CD14-positive monocyte (primary cell): Measurements from ENCODE around the gene SETD3. TPM values are rescaled to one million over a fixed set of nuclear protein-coding genes. Genes with fewer than 3 reads are reported as not detected.
"Not testable (repeated sequence)": the region's sequence is repeated elsewhere in the genome, so short reads cannot be mapped to it uniquely, and the experiment has no call there.

Experiments
- DNase-seq, 3 donors: peaks; one replicate each; pipeline ENCODE4 v3.0.0-alpha.2; 2011 to 2022
- H2AFZ ChIP-seq: 2 replicates; pipeline ENCODE4 v1.6.0; 2012; ENCODE audit warnings: mild to moderate bottlenecking, low read depth, low read length, inconsistent platforms; ENCODE audit not compliant: insufficient read depth, poor library complexity, severe bottlenecking
- H3K27ac ChIP-seq, 2 donors: 1 replicate in 1 of 2; 2 replicates in 1 of 2; pipeline ENCODE4 v1.5.1; 2012 to 2013; ENCODE audit warnings: low read length in 2 of 2, control low read depth in 1 of 2, inconsistent platforms in 1 of 2, low read depth in 1 of 2, mild to moderate bottlenecking in 1 of 2
- H3K27me3 ChIP-seq, 2 donors: one replicate each; pipeline versions ENCODE4 v1.6.0 to v1.6.1; 2011 to 2013; ENCODE audit warnings: low read length in 2 of 2; ENCODE audit not compliant: control insufficient read depth in 2 of 2, insufficient read depth in 2 of 2
- H3K36me3 ChIP-seq, 2 donors: replicated peaks in 1 of 2; 1 replicate in 1 of 2; 2 replicates in 1 of 2; pipeline versions ENCODE4 v1.5.1 to v1.6.1; 2012 to 2013; ENCODE audit warnings: low read length in 2 of 2, control low read depth in 1 of 2, inconsistent platforms in 1 of 2, mild to moderate bottlenecking in 1 of 2; ENCODE audit not compliant: insufficient read depth in 2 of 2, control insufficient read depth in 1 of 2
- H3K4me1 ChIP-seq, 2 donors: 1 replicate in 1 of 2; 2 replicates in 1 of 2; pipeline versions ENCODE4 v1.5.1 to v1.6.1; 2012 to 2013; ENCODE audit warnings: low read length in 2 of 2, control low read depth in 1 of 2, inconsistent platforms in 1 of 2, mild to moderate bottlenecking in 1 of 2, moderate library complexity in 1 of 2; ENCODE audit not compliant: insufficient read depth in 2 of 2, control insufficient read depth in 1 of 2
- H3K4me2 ChIP-seq: replicated peaks from 2 replicates; pipeline ENCODE3; 2012; ENCODE audit warnings: low read length, moderate library complexity, mild to moderate bottlenecking; ENCODE audit not compliant: poor library complexity, severe bottlenecking; ENCODE audit errors: extremely low read depth
- H3K4me3 ChIP-seq, 3 experiments: fragments of 200-600 bp in 1 of 3; sonication (generic) in 1 of 3; replicated peaks in 1 of 3; 1 replicate in 2 of 3; 2 replicates in 1 of 3; pipeline ENCODE4 v1.5.1; 2011 to 2013; ENCODE audit warnings: low read length in 3 of 3, mild to moderate bottlenecking in 3 of 3, control low read depth in 2 of 3, low read depth in 2 of 3, inconsistent platforms in 1 of 3, moderate library complexity in 1 of 3
- H3K79me2 ChIP-seq: 2 replicates; pipeline ENCODE4 v1.6.0; 2012; ENCODE audit warnings: mild to moderate bottlenecking, control low read depth, inconsistent platforms, low read length, moderate library complexity; ENCODE audit not compliant: insufficient read depth
- H3K9ac ChIP-seq: 2 replicates; pipeline ENCODE4 v1.6.0; 2017; ENCODE audit warnings: low read length, mild to moderate bottlenecking; ENCODE audit not compliant: insufficient read depth, poor library complexity, severe bottlenecking
- H3K9me3 ChIP-seq, 2 donors: replicated peaks in 1 of 2; 1 replicate in 1 of 2; 2 replicates in 1 of 2; pipeline versions ENCODE4 v1.5.1 to v1.6.1; 2012 to 2013; ENCODE audit warnings: low read length in 2 of 2, control low read depth in 1 of 2; ENCODE audit not compliant: control insufficient read depth in 1 of 2, insufficient read depth in 1 of 2
- H4K20me1 ChIP-seq: 2 replicates; pipeline ENCODE4 v1.6.0; 2012; ENCODE audit warnings: mild to moderate bottlenecking, low read length, control low read depth, moderate library complexity; ENCODE audit not compliant: insufficient read depth
- H3K27ac Mint-ChIP-seq, 7 donors: one replicate each; pipeline ENCODE4 v1.8.0; 2020; ENCODE audit warnings: mild to moderate bottlenecking in 7 of 7, mixed read lengths in 7 of 7, moderate library complexity in 6 of 7, inconsistent platforms in 2 of 7
- H3K27me3 Mint-ChIP-seq, 3 donors: one replicate each; pipeline ENCODE4 v1.8.0; 2021 to 2022; ENCODE audit warnings: low read depth in 3 of 3, mild to moderate bottlenecking in 3 of 3, mixed read lengths in 3 of 3, moderate library complexity in 3 of 3, inconsistent platforms in 1 of 3
- H3K36me3 Mint-ChIP-seq, 2 donors: one replicate each; pipeline ENCODE4 v1.8.0; 2020; ENCODE audit warnings: mixed read lengths in 2 of 2, inconsistent platforms in 1 of 2, mild to moderate bottlenecking in 1 of 2
- H3K4me1 Mint-ChIP-seq: one replicate; pipeline ENCODE4 v1.8.0; 2020; ENCODE audit warnings: mild to moderate bottlenecking, mixed read lengths
- H3K4me3 Mint-ChIP-seq, 2 donors: one replicate each; pipeline ENCODE4 v1.8.0; 2020; ENCODE audit warnings: mild to moderate bottlenecking in 2 of 2, mixed read lengths in 2 of 2, moderate library complexity in 1 of 2
- H3K9me3 Mint-ChIP-seq, 7 donors: one replicate each; pipeline ENCODE4 v1.8.0; 2020 to 2022; ENCODE audit warnings: mixed read lengths in 7 of 7, mild to moderate bottlenecking in 6 of 7, moderate library complexity in 6 of 7, inconsistent platforms in 2 of 7
- WGBS: methylation state at CpG from one replicate; pipeline ENCODE4 v1.1.5; 2013; ENCODE audit warnings: missing lambda C conversion rate; ENCODE audit not compliant: insufficient coverage; 5-methylcytosine and 5-hydroxymethylcytosine counted together
- intact Hi-C, 2 donors: fragments of 100-400 bp; cut with micrococcal nuclease; formaldehyde crosslinking; loops; one replicate each; pipeline versions ENCODE4 v1.15.0 to v1.15.1; 2023
- polyA plus RNA-seq, 3 donors: library from polyadenylated mRNA; depleted of rRNA in 1 of 3; unstranded in 2 of 3; stranded (reverse) in 1 of 3; fragments of 300-500 nt in 2 of 3; fragments of >200 nt in 1 of 3; fragmentation: Illumina TruSeq in 2 of 3; gene quantifications; 1 replicate in 2 of 3; 2 replicates in 1 of 3; pipeline ENCODE4 v1.2.3, GENCODE V29; 2012 to 2021
- TF ChIP-seq, protein P1 (sequence below): fragments of 200-600 bp; IDR thresholded peaks from one replicate; pipeline ENCODE4 v1.8.0; 2022; ENCODE audit warnings: antibody characterized with exemption, mild to moderate bottlenecking

The SETD3 gene
- polyA plus RNA-seq, 3 donors = 22.9 to 39.5 (median 38.7) TPM

DNA sequence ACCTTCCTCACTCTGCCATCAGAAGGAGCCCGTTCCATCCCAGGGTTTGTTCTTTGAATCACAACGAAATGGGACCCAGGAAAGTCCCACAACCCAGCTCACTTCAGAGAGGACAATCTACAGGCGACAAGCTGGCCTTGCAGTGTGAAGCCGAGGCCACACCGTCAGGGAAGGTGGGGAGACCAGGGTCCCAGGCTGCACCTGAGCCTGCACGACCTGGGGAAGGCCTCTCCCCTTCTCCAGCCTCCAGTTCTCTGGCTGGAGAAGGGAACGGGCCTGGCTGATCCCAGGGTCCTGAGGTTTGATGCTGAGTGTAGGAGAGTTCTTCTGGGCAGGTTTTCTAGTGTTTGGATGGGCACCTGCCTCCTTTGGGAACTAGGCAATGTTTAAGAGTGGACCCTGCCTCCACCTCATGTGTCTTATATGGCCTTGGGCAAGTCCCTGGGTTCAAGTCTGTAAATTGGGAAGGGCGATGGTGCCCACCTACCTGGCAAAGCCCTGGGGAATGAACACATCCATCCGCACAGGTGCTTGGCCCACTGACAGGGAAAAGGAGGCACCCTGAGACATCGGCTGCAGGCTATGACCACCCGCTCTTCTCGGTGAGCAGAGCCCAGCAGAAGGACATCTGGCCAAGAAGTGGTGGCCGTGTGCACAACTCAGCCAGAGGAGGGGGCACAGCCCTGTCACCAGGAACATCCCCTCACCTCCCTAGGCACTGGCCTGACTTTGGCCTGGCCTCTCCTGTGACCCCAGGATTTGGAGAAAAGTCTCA lies 130.8 kb downstream of the SETD3 start:
- no peak overlapping the region for H2AFZ ChIP-seq
- H3K27ac ChIP-seq = no peak overlapping the region
- H3K27me3 Mint-ChIP-seq = peaks cover 3 to 8% (median 8%) of the 10 kb centered on the region in 3 donors
- no peaks in the 10 kb centered on the region for H3K36me3 Mint-ChIP-seq
- no peak overlapping the region for H3K4me2 ChIP-seq
- no peak overlapping the region for H3K4me3 Mint-ChIP-seq
- TF ChIP-seq, protein P1, sequence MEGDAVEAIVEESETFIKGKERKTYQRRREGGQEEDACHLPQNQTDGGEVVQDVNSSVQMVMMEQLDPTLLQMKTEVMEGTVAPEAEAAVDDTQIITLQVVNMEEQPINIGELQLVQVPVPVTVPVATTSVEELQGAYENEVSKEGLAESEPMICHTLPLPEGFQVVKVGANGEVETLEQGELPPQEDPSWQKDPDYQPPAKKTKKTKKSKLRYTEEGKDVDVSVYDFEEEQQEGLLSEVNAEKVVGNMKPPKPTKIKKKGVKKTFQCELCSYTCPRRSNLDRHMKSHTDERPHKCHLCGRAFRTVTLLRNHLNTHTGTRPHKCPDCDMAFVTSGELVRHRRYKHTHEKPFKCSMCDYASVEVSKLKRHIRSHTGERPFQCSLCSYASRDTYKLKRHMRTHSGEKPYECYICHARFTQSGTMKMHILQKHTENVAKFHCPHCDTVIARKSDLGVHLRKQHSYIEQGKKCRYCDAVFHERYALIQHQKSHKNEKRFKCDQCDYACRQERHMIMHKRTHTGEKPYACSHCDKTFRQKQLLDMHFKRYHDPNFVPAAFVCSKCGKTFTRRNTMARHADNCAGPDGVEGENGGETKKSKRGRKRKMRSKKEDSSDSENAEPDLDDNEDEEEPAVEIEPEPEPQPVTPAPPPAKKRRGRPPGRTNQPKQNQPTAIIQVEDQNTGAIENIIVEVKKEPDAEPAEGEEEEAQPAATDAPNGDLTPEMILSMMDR = no peak
- no peak overlapping the region for H3K27ac Mint-ChIP-seq
- no peaks in the 10 kb centered on the region for H3K4me1 ChIP-seq
- no peak for DNase-seq
- H4K20me1 ChIP-seq = no peaks in the 10 kb centered on the region
- H3K9ac ChIP-seq = no peak overlapping the region
- H3K79me2 ChIP-seq = no peaks in the 10 kb centered on the region
- H3K9me3 ChIP-seq = no peaks in the 10 kb centered on the region
- peaks cover 0 to 5% (median 0%) of the 10 kb centered on the region in 7 donors for H3K9me3 Mint-ChIP-seq
- intact Hi-C loops = no loop called here
- no peaks in the 10 kb centered on the region for H3K4me1 Mint-ChIP-seq
- 90% methylated on average over 5 of the region's 13 CpGs for WGBS
- H3K27me3 ChIP-seq = no peaks in the 10 kb centered on the region
- H3K36me3 ChIP-seq = no peaks in the 10 kb centered on the region
- H3K4me3 ChIP-seq = no peak overlapping the region

DNA sequence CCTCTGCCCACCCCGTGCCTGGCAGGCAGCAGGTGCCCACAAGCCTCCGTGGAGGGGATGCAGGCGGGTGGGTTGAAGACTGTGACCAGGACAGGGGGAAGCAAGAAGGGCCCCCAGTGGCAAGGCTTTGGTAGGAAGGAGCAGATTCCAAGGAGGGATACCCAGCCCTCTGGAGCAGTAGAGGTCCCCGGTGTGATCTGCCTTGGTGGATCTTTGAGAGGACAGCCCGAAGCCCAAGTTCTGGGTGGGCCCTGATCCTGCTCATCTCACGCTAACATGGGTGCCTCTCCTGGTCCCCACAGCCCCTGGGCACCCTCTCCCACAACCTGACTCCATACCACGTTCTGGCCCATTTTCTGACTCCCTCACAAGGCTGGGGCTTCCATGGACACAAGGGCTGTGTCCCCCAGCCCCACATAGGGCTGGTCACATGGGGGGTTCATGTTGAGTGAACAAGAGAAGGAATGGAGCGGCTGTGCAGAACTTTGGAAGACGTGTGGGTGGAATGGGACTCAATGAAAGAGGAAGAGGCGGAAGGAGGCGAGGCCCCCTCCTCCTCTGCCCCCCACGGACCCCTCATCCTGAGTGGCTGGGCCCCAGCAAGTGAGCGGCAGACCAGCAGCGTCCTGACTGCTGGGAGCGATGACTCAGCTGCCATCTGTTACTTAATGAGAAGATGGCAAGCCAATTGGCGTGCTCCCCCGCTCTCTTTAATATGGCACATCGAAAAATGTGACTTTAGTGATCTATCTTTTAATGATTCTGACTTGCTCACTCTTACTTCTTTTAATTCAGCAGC lies 131.6 kb downstream of the SETD3 start:
- TF ChIP-seq, protein P1 = no peak
- WGBS = 67% methylated on average over 13 of the region's 18 CpGs
- H3K4me1 Mint-ChIP-seq = no peaks in the 10 kb centered on the region
- no peak overlapping the region for H3K27ac Mint-ChIP-seq
- Histone ChIP-seq H3K4me1 (no peaks in the 10 kb centered on the region), H2AFZ (no peak overlapping the region), H3K4me3 (no peak overlapping the region), H3K4me2 (no peak overlapping the region), H3K79me2 (no peaks in the 10 kb centered on the region), H3K27me3 (no peaks in the 10 kb centered on the region), H3K9ac (no peak overlapping the region), H3K27ac (no peak overlapping the region), H3K9me3 (no peaks in the 10 kb centered on the region), H3K36me3 (no peaks in the 10 kb centered on the region), H4K20me1 (no peaks in the 10 kb centered on the region)
- H3K27me3 Mint-ChIP-seq = peaks cover 3 to 8% (median 7%) of the 10 kb centered on the region in 3 donors
- peaks cover 0 to 2% (median 0%) of the 10 kb centered on the region in 7 donors for H3K9me3 Mint-ChIP-seq
- DNase-seq = no peak
- H3K36me3 Mint-ChIP-seq = no peaks in the 10 kb centered on the region
- no peak overlapping the region for H3K4me3 Mint-ChIP-seq
- intact Hi-C loops = no loop called here

DNA sequence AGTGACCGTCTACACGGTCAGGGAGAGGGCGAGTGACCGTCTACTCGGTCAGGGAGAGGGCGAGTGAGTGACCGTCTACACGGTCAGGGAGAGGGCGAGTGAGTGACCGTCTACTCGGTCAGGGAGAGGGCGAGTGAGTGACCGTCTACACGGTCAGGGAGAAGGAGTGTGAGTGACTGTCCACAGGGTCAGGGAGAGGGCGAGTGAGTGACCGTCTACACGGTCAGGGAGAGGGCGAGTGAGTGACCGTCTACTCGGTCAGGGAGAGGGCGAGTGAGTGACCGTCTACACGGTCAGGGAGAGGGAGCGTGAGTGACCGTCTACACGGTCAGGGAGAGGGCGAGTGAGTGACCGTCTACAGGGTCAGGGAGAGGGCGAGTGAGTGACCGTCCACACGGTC lies 132.4 kb downstream of the SETD3 start:
- H3K4me3 ChIP-seq, H3K4me2 ChIP-seq, H3K4me1 Mint-ChIP-seq, DNase-seq, H2AFZ ChIP-seq, H3K9me3 ChIP-seq, H3K9me3 Mint-ChIP-seq, H3K9ac ChIP-seq, H3K27ac Mint-ChIP-seq, H3K79me2 ChIP-seq, H3K36me3 ChIP-seq, H3K4me3 Mint-ChIP-seq, H3K36me3 Mint-ChIP-seq, H3K27me3 ChIP-seq, H3K27ac ChIP-seq, intact Hi-C loops, H4K20me1 ChIP-seq, H3K4me1 ChIP-seq, H3K27me3 Mint-ChIP-seq: not testable (repeated sequence)
- WGBS = 95% methylated on average over 31 of the region's 31 CpGs
